Activated T-helper 17 cell treated with anti-CD3 and anti-CD28 coated beads, Interleukin-2, amount 50 U/mL, for 72 hours (primary cell): ENCODE results near the gene WWP2. TPM values are rescaled to one million over a fixed set of nuclear protein-coding genes. Genes with fewer than 3 reads are reported as not detected.
"Not testable (repeated sequence)": the region's sequence is repeated elsewhere in the genome, so short reads cannot be mapped to it uniquely, and the experiment has no call there.

Source experiments
- ATAC-seq: fragments of 150-1000 bp; cut with Tn5 transposase; replicated peaks from 2 replicates; pipeline ENCODE4 v1.10.0; 2021; ENCODE audit warnings: mild to moderate bottlenecking, moderate library complexity
- H3K27ac Mint-ChIP-seq: one replicate; pipeline ENCODE4 v1.8.0; 2022; ENCODE audit warnings: mixed read lengths
- H3K27me3 Mint-ChIP-seq: one replicate; pipeline ENCODE4 v1.8.0; 2022; ENCODE audit warnings: mixed read lengths
- H3K36me3 Mint-ChIP-seq: one replicate; pipeline ENCODE4 v1.8.0; 2022; ENCODE audit warnings: low read depth, mild to moderate bottlenecking, mixed read lengths
- H3K4me1 Mint-ChIP-seq: one replicate; pipeline ENCODE4 v1.8.0; 2022; ENCODE audit warnings: mixed read lengths
- H3K4me3 Mint-ChIP-seq: one replicate; pipeline ENCODE4 v1.8.0; 2022; ENCODE audit warnings: mild to moderate bottlenecking, mixed read lengths
- H3K9me3 Mint-ChIP-seq: one replicate; pipeline ENCODE4 v1.8.0; 2022; ENCODE audit warnings: mixed read lengths
- total RNA-seq, 2 donors: library from RNA; stranded (reverse); gene quantifications; one replicate each; pipeline ENCODE4 v1.2.3, GENCODE V29; 2022

Gene WWP2
- total RNA-seq, 2 donors from 2014 or later: 55.1 to 55.7 TPM

DNA sequence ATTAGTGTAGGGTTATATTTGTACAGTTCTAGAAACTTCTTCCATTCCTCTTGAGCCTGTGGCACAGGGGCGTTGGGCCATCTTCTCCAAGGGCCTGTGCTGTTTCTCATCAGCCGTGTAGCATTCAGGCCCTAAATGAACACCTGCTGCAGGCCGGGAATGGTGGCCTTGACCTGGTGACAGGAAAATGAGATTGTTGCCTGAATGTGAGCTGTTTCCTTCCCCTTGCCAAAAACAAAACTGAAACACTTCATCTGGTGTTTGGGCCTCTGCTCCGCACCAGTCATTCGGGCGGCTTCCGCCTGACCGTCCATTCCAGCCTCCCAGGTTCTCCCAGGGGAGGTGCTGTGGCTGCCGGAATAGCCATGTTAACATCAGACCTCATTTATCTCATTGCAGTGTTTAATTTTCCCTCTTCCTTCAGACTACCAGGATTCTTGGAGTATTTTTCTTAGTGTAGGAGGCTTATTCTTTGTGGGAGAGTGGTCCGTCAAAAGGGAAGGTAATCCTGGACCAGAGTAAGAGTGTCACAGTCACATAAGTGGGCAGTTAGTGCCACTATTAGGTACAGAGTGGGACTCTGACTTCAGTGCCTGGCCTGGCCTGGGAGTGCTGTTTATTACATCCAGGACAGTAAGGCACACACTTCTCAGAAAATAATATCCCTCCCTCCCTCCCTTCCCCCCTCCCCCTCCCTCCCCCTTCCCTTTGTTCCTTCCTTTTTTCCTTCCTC lies 61.9 kb downstream of the WWP2 start:
- H3K27ac Mint-ChIP-seq: no peak overlapping the region
- no peaks in the 10 kb centered on the region for H3K9me3 Mint-ChIP-seq

DNA sequence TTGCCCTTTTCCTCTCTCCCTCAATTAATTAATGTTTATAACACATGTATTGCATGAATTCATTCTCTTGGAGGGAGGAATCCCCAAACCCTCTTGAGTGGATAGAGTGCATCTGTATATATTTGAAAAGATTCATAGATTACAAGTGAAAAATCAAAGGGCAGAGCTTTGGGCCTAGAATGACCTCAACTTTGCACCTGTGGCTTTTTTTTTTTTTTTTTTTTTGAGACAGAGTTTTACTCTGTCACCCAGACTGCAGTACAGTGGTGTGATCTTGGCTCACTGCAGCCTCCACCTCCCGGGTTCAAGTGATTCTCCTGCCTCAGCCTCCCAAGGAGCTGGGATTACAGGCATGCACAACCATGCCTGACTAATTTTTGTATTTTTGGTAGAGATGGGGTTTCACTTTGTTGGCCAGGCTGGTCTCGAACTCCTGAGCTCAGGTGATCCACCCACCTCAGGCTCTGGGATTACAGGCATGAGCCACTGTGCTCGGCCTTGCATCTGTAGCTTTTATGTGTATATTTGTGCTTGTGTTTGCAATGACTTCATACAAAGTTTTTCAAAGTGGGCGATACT lies 62.5 kb downstream of the WWP2 start:
- peaks cover 45% of the 10 kb centered on the region for H3K36me3 Mint-ChIP-seq
- H3K9me3 Mint-ChIP-seq, H3K27me3 Mint-ChIP-seq, H3K27ac Mint-ChIP-seq, H3K4me3 Mint-ChIP-seq, ATAC-seq, H3K4me1 Mint-ChIP-seq: not testable (repeated sequence)

More for the DNA sequence above, 61.9 kb downstream of the WWP2 start:
- Mint-ChIP-seq H3K27me3 (no peaks in the 10 kb centered on the region), H3K36me3 (peaks cover 44% of the 10 kb centered on the region), H3K4me3 (no peak overlapping the region), H3K4me1 (no peaks in the 10 kb centered on the region)
- no peak for ATAC-seq

DNA sequence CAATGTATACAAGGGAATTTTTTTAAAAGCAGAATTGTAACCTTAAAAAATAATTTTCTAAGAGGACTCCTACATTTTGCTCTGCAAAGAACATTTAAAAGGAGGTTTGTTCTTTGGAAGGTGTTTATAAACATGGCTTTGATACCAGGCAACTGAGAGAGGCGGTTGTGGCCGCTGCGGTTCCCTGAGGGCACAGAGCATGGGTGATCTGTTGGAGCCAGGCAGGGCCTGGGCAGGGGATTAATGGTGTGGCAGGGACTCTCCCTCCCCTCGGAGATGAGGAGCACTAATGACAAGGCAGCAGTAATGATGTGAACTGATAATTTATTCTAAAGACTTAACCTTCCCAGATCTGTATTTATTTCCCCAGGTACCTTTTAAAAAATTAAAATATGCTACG lies 65.4 kb downstream of the WWP2 start:
- H3K27me3 Mint-ChIP-seq: no peaks in the 10 kb centered on the region
- ATAC-seq: no peak
- no peaks in the 10 kb centered on the region for H3K9me3 Mint-ChIP-seq
- no peak overlapping the region for H3K4me3 Mint-ChIP-seq
- H3K4me1 Mint-ChIP-seq: no peaks in the 10 kb centered on the region
- peaks cover 40% of the 10 kb centered on the region for H3K36me3 Mint-ChIP-seq
- H3K27ac Mint-ChIP-seq: no peak overlapping the region

DNA sequence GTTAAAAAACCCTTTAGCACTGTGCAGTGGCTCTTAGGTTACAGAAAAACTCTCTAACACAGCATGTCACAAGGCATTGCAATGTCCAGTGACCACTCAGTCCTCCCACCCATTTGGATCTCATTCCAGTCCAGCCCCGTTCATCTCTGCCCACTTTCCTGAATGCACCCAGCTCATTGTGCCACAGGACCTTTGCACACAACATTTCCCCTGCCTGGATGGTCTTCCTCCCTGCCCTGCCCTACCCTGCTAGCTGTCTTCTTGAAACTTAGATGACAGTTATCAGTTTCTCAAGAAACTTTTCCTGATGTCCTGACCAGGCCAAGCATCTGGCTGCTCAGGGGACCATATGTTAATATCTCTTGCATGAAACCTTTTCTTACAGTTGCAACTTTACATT lies 67.2 kb downstream of the WWP2 start:
- Mint-ChIP-seq H3K4me1 (peaks cover 4% of the 10 kb centered on the region), H3K27me3 (no peaks in the 10 kb centered on the region), H3K36me3 (peaks cover 38% of the 10 kb centered on the region), H3K27ac (peak overlapping the region; percentile 58), H3K4me3 (no peak overlapping the region), H3K9me3 (no peaks in the 10 kb centered on the region)
- ATAC-seq: no peak

DNA sequence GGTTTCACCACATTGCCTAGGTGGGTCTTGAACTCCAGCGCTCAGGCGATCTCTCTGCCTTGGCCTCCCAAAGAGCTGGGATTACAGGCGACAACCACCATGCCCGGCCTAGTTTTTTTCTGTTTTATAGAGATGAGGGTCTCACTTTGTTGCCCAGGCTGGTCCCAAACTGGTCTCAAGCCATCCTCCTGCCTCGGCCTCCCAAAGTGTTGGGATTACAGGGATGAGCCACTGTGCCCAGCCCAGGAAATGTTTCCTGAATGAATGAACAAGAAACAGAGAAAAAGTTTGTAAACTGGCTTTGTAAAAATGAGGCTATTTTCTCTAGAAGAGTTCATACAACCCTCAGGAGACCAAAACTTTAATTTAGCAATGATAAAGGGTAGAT lies 68.0 kb downstream of the WWP2 start:
- Mint-ChIP-seq H3K36me3 (peaks cover 38% of the 10 kb centered on the region), H3K9me3 (no peaks in the 10 kb centered on the region), H3K4me1 (peaks cover 4% of the 10 kb centered on the region), H3K27ac (peak overlapping the region; percentile 58), H3K4me3 (no peak overlapping the region), H3K27me3 (no peaks in the 10 kb centered on the region)
- no peak for ATAC-seq

DNA sequence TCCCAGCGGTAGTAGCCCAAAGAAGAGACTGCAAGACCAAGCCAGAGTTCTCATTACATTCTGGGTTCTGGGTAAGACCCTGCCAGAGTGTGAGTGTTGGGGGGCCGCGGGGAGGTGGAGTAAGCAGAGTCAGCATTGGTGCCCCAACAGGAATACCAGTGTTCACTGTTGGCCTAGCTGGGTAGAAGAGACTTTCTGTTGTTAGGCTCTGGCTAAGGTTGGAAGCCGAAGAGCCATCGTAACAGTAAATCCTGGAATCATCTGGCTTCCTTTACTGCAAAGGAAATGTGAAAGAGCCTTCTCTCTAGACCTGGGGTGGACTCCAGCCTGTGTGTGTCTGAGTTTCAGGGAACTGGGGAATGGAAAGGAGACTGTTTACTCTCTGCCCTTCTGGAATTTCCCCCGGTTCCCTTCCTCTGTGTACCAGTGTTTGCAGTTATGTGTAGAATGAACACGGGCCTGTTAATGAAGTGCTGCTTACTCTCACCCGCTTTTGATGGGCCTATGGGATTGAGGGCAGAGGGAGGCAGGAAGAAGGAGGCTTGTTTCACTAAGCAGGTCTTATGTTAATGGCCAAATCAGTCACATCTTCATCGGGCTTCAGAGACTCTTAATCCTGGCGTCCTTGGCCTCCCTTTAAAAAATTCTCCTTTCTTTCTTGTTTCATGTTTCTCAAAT lies 68.5 kb downstream of the WWP2 start:
- Mint-ChIP-seq H3K27me3 (no peaks in the 10 kb centered on the region), H3K4me3 (no peak overlapping the region), H3K36me3 (peaks cover 42% of the 10 kb centered on the region), H3K9me3 (no peaks in the 10 kb centered on the region), H3K27ac (peak overlapping the region; percentile 58), H3K4me1 (peaks cover 4% of the 10 kb centered on the region)
- no peak for ATAC-seq

DNA sequence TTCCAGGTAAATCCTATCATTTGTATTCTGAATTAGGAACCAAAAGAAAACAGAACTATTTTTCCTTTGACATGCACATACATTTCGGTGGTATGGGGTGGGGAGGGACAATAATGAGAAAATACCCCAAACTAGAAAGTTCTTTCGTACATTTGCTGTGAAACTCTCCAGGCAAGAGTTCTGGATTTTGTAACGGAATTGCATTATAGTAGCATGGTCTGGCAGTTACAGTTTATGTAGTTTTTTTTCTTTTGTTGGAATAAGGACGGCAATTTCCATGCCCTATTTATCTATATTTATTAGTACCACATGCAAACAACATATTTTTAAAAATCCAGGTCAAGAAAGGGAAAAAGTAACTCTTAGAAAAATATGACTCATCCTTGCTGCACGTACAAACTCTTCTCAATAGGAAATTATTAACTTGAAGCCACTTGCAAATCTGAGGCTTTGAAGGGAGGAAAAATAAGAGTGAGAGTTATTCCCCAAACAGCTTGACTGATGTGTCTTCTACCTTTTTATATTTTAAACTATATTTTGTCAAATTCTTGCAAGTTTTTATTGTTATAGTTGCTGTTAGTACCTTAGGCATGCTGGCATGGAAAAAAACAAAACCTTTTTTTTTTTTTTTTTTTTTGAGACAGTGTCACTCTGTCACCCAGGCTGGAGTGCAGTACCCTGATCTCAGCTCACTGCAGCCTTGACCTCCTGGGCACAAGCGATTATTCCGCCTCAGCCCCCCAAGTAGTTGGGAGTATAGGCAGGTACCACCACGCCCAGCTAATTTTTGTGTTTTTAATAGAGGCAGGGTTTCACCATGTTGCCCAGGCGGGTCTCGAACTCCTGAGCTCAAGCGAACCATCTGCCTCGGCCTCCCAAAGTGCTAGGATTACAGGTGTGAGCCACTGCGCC lies 69.3 kb downstream of the WWP2 start:
- Mint-ChIP-seq H3K27ac (peak overlapping the region; percentile 58), H3K4me3 (no peak overlapping the region), H3K9me3 (no peaks in the 10 kb centered on the region), H3K27me3 (no peaks in the 10 kb centered on the region), H3K36me3 (peaks cover 50% of the 10 kb centered on the region), H3K4me1 (peaks cover 4% of the 10 kb centered on the region)
- no peak for ATAC-seq

- peaks cover 4% of the 10 kb centered on the region for H3K4me1 Mint-ChIP-seq
- H3K36me3 Mint-ChIP-seq: peaks cover 39% of the 10 kb centered on the region
- H3K27ac Mint-ChIP-seq: peak overlapping the region; percentile 10
- no peaks in the 10 kb centered on the region for H3K9me3 Mint-ChIP-seq
- no peak for ATAC-seq
- H3K27me3 Mint-ChIP-seq: no peaks in the 10 kb centered on the region
- H3K4me3 Mint-ChIP-seq: no peak overlapping the region
Measured at GRCh38 chr16:69833357-69834282, 71.5 kb downstream of the WWP2 start.

DNA sequence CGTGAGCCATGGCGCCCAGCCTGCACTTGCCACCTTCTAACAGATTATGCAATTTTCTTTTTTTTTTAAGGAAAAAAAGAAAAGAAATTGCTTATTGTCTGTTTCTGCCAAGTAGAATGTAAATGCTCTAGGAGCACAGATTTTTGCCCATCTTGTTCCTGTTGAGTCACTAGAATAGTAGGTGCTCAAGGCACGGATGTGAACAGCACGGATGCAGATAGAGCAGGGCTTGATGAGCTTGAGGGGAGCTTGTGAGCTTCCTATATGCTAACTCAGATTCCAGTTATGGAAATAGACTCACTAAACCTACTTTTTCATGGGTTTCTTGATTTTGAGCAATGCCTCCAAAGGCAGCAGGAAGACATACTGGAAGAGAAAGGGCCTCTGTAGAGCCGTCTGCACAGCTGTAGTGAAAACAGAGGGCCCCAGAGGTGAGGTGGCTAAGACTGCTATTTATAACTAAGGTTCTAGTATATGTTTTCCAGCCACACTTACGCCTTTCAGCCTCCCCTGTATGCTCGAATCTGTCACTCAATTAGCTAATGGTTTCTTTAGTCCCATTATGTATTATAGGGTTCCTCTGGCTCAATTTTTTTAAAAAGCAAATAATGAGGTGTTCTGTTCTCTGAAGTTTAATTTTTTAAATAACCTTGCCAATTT lies 72.8 kb downstream of the WWP2 start:
- no peak overlapping the region for H3K27ac Mint-ChIP-seq
- no peak overlapping the region for H3K4me3 Mint-ChIP-seq
- no peaks in the 10 kb centered on the region for H3K9me3 Mint-ChIP-seq
- ATAC-seq: no peak
- no peaks in the 10 kb centered on the region for H3K27me3 Mint-ChIP-seq
- H3K36me3 Mint-ChIP-seq: peaks cover 32% of the 10 kb centered on the region
- H3K4me1 Mint-ChIP-seq: peaks cover 4% of the 10 kb centered on the region

DNA sequence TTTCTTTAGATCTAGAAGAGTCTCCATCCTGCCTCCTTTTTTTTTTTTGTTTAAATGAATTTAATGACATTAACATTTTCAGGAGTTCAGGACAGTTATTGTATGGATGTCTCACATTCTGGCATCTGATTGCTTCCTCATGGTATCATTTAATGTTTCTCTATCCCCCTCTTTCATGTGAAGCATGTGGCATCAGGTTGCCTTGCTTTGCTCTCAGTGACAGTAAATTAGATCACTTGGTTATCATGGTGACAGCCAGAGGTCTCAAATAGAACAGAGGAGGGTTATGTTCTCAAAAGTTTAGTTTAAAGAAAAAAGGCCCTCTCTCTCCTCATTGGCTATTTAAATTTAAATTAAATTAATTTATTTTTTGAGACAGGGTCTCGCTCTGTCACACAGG lies 74.1 kb downstream of the WWP2 start:
- no peak overlapping the region for H3K4me3 Mint-ChIP-seq
- peaks cover 4% of the 10 kb centered on the region for H3K4me1 Mint-ChIP-seq
- peaks cover 40% of the 10 kb centered on the region for H3K36me3 Mint-ChIP-seq
- no peaks in the 10 kb centered on the region for H3K27me3 Mint-ChIP-seq
- no peak for ATAC-seq
- H3K27ac Mint-ChIP-seq: no peak overlapping the region
- H3K9me3 Mint-ChIP-seq: no peaks in the 10 kb centered on the region

- ATAC-seq: no peak
- no peaks in the 10 kb centered on the region for H3K27me3 Mint-ChIP-seq
- H3K4me1 Mint-ChIP-seq: peaks cover 4% of the 10 kb centered on the region
- peaks cover 51% of the 10 kb centered on the region for H3K36me3 Mint-ChIP-seq
- no peaks in the 10 kb centered on the region for H3K9me3 Mint-ChIP-seq
- H3K27ac Mint-ChIP-seq: peak overlapping the region; percentile 59
- H3K4me3 Mint-ChIP-seq: no peak overlapping the region
Measured at GRCh38 chr16:69837380-69837779, 75.2 kb downstream of the WWP2 start.

DNA sequence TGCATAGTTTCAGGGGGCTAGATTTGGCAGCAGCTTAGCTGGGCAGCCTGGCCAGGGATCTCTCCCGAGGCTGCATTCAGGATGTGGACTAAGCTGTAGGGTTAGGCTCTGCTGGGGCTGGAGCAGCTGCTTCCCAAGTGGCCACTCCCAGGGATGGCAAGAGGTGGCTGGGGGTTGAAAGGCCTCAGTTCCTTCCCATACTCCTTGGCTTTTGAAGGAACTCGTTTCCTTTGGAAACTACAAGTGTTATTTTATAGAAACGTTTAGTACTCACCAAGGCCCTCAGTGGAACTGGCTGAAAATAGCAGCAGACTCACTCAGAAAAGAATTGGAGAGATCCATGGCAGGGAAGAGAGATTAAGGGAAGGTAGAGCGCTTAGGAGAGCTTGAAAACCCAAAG lies 76.4 kb downstream of the WWP2 start:
- H3K27me3 Mint-ChIP-seq: no peaks in the 10 kb centered on the region
- H3K36me3 Mint-ChIP-seq: peaks cover 62% of the 10 kb centered on the region
- no peak for ATAC-seq
- no peak overlapping the region for H3K4me3 Mint-ChIP-seq
- peaks cover 4% of the 10 kb centered on the region for H3K4me1 Mint-ChIP-seq
- no peaks in the 10 kb centered on the region for H3K9me3 Mint-ChIP-seq
- H3K27ac Mint-ChIP-seq: no peak overlapping the region

DNA sequence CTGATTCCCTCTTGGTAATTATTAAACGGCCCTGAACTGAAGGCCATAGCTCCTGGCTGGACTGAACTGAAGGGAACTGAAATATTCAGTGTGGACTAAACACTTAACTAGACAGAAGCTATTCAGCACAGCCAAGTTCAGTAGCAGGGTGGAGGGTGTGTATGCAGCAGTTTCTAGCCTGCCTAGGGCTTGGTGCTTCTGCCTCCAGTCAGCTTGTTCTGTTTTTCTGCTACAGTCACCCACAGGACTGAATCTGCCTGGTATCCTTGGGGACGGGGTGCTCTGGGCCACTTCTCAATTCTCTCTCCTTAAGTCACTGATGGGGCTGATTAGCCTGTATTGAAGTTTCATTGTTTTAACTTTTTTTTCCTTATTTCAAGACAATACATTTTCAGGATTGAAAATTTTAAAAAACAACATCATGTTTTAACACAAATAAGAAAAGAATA lies 77.1 kb downstream of the WWP2 start:
- H3K4me1 Mint-ChIP-seq: peaks cover under 1% of the 10 kb centered on the region
- no peaks in the 10 kb centered on the region for H3K9me3 Mint-ChIP-seq
- no peak overlapping the region for H3K27ac Mint-ChIP-seq
- no peak for ATAC-seq
- H3K4me3 Mint-ChIP-seq: no peak overlapping the region
- no peaks in the 10 kb centered on the region for H3K27me3 Mint-ChIP-seq
- peaks cover 70% of the 10 kb centered on the region for H3K36me3 Mint-ChIP-seq
